PFSK-1 (cell line): Measurements from ENCODE around the gene CCDC88C.

ENCODE experiments used
- FOXP2 ChIP-seq: optimal IDR thresholded peaks from 2 replicates; pipeline ENCODE3; 2011; ENCODE audit warnings: borderline replicate concordance, control low read depth, inconsistent platforms; ENCODE audit not compliant: insufficient read depth; ENCODE audit errors: extremely low read length, extremely low read depth
- POLR2AphosphoS5 ChIP-seq: IDR thresholded peaks from 2 replicates; pipeline ENCODE4 v1.6.1; 2012; ENCODE audit warnings: low read depth, mild to moderate bottlenecking, control low read depth, low read length, moderate library complexity
- REST ChIP-seq, 2 experiments: IDR thresholded peaks; 2 replicates each; pipeline versions ENCODE4 v1.6.1 to v1.8.0; 2011 to 2012; ENCODE audit warnings: low read depth in 2 of 2, low read length in 2 of 2, control low read depth in 1 of 2, inconsistent platforms in 1 of 2, mild to moderate bottlenecking in 1 of 2, moderate library complexity in 1 of 2; ENCODE audit not compliant: insufficient read depth in 1 of 2
- SIN3A ChIP-seq: IDR thresholded peaks from 2 replicates; pipeline ENCODE4 v1.6.1; 2012; ENCODE audit warnings: mild to moderate bottlenecking, low read length, moderate library complexity, borderline replicate concordance; ENCODE audit not compliant: insufficient read depth
- TAF1 ChIP-seq: IDR thresholded peaks from 2 replicates; pipeline ENCODE4 v1.6.1; 2012; ENCODE audit warnings: low read length, control low read depth, borderline replicate concordance; ENCODE audit not compliant: insufficient read depth

The CCDC88C gene

GRCh38 chr14:91336093-91336450 is 81.5 kb downstream of the CCDC88C start:
- TF ChIP-seq TAF1 (no peak), SIN3A (no peak), REST (IDR thresholded peaks at IDR 0.05; ENCODE audit: insufficient read depth in 1 of 2, low read depth in 2 of 2, low read length in 2 of 2) (no peak), FOXP2 (no peak), POLR2AphosphoS5 (no peak)

GRCh38 chr14:91335191-91336092 is 82.2 kb downstream of the CCDC88C start:
- TF ChIP-seq FOXP2 (no peak), REST (IDR thresholded peaks at IDR 0.05; ENCODE audit: insufficient read depth in 1 of 2, low read depth in 2 of 2, low read length in 2 of 2) (no peak), POLR2AphosphoS5 (no peak), TAF1 (no peak), SIN3A (no peak)

GRCh38 chr14:91333650-91334039 is 84.0 kb downstream of the CCDC88C start:
- no peak for TF ChIP-seq TAF1
- no peak for TF ChIP-seq FOXP2
- no peak for TF ChIP-seq POLR2AphosphoS5
- no peak for TF ChIP-seq SIN3A
- no peak for TF ChIP-seq REST (IDR thresholded peaks at IDR 0.05; ENCODE audit: insufficient read depth in 1 of 2, low read depth in 2 of 2, low read length in 2 of 2)

GRCh38 chr14:91332986-91333649 is 84.5 kb downstream of the CCDC88C start:
- no peak for TF ChIP-seq POLR2AphosphoS5
- no peak for TF ChIP-seq TAF1
- no peak for TF ChIP-seq FOXP2
- no peak for TF ChIP-seq SIN3A
- no peak for TF ChIP-seq REST (IDR thresholded peaks at IDR 0.05; ENCODE audit: insufficient read depth in 1 of 2, low read depth in 2 of 2, low read length in 2 of 2)
